GM12873 (cell line): ENCODE measurements around the gene TMEM205.

Source experiments
- TF ChIP-seq, protein P1 (sequence below): IDR thresholded peaks from 2 replicates; pipeline ENCODE4 v1.5.1; 2012; ENCODE audit warnings: low read depth, mild to moderate bottlenecking, moderate library complexity, low read length, control low read depth; ENCODE audit not compliant: insufficient read depth; ENCODE audit errors: missing control alignments

Gene TMEM205

GRCh38 chr19:11296264-11296663, 49.8 kb downstream of the TMEM205 start:
- TF ChIP-seq, protein P1, sequence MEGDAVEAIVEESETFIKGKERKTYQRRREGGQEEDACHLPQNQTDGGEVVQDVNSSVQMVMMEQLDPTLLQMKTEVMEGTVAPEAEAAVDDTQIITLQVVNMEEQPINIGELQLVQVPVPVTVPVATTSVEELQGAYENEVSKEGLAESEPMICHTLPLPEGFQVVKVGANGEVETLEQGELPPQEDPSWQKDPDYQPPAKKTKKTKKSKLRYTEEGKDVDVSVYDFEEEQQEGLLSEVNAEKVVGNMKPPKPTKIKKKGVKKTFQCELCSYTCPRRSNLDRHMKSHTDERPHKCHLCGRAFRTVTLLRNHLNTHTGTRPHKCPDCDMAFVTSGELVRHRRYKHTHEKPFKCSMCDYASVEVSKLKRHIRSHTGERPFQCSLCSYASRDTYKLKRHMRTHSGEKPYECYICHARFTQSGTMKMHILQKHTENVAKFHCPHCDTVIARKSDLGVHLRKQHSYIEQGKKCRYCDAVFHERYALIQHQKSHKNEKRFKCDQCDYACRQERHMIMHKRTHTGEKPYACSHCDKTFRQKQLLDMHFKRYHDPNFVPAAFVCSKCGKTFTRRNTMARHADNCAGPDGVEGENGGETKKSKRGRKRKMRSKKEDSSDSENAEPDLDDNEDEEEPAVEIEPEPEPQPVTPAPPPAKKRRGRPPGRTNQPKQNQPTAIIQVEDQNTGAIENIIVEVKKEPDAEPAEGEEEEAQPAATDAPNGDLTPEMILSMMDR, result no peak

DNA sequence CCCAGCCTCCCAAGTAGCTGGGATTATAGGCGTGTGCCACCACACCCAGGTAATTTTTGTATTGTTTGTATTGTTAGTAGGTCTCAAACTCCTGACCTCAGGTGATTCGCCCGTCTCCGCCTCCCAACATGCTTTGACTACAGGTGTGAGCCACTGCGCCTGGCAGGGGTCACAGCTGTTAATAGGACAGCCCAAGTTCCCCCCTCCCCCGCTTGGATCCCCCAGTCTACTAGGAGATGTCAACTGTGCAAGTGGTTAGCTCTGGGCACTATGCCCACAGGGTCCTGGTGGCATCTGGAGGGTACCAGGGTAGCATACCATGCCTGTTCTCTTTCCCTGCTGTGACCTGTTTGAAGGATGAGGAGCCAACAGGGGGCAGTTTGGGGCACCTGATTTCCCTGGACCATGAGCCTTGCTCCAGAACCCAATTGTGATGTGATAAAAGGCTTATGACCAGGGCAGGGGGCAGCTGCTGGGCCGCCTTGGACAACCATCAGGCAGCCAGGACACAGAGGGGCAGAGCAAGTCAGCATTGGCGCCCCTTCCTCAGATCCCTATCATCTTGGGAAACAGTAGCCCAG, 50.3 kb downstream of the TMEM205 start, which contains the start of gene TSPAN16:
TSPAN16 (plus strand) TSS at position 496 of the 581 bp plus-strand sequence. CDS start 138 bp downstream, outside the sequence.
- TF ChIP-seq, protein P1, result no peak

DNA sequence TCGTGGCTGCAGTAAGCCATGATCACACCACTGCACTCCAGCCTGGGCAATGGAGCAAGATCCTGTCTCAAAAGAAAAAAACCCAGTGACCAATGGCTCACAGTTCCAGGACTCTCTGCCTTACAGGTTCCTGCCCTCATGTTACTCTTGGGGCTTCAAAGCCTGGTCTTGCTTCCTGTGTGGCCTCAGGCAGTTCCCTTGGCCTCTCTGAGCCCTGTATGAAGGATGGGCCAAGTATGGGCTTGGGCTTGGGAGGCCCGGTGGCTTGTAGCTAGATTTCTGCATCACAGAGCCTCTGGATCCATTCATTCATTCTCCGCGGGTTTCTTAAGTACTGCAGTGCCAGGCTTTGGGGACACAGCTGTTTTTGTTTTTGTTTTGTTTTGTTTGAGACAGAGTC, 50.9 kb downstream of the TMEM205 start:
- TF ChIP-seq, protein P1, result no peak

- TF ChIP-seq, protein P1, result peak; percentile 95
Observed at GRCh38 chr19:11293433-11294389, 52.4 kb downstream of the TMEM205 start.
